ENCODE data around the gene TRIM32. TPM values are rescaled to one million over a fixed set of nuclear protein-coding genes. Genes with fewer than 3 reads are reported as not detected.
A peak's percentile ranks its signal among the peaks of the same experiment; 100 is the strongest.

Gene TRIM32
- total RNA-seq, 1 donor from 2014 or later, result 33.7 TPM

DNA sequence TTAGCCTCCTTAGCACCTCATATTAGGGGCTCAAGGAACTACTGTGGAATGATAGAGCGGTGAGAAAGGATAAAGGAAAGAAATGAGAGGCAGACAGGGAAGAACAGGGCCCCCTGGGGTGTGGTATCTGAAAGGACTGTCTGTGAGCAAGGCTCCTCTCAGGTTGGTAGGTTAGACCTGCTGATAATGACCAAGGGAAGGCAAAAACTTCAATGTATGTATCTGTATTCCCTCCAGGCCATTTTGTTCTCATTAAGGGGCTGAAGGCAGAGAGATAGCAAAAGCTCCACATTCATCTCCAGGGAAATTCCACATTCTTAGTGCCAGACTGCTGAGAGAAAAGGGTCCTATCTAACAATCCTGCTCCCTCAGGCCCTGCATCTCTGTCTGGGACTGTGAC is 28.6 kb downstream of the TRIM32 start:
- H4K20me1 ChIP-seq (ENCODE audit: insufficient read depth, low read length), result no peaks in the 10 kb centered on the region
- no peak overlapping the region for H3K4me2 ChIP-seq (ENCODE audit: low read length)
- Mint-ChIP-seq H3K4me1 (ENCODE audit: low read depth, unreplicated experiment) (no peaks in the 10 kb centered on the region), H3K36me3 (ENCODE audit: low read depth, unreplicated experiment) (no peaks in the 10 kb centered on the region), H3K27me3 (ENCODE audit: low read depth, unreplicated experiment) (no peaks in the 10 kb centered on the region), H3K4me3 (ENCODE audit: unreplicated experiment) (no peak overlapping the region), H3K27ac (ENCODE audit: unreplicated experiment) (no peak overlapping the region), H3K9me3 (ENCODE audit: unreplicated experiment) (peaks cover 4% of the 10 kb centered on the region)
- no peak overlapping the region for H3K4me3 ChIP-seq (ENCODE audit: insufficient read depth, low read depth, low read length)
- no peaks in the 10 kb centered on the region for H3K4me1 ChIP-seq (ENCODE audit: insufficient read depth, low read length)
- no peaks in the 10 kb centered on the region for H3K36me3 ChIP-seq (ENCODE audit: insufficient read depth, low read length)
- no peaks in the 10 kb centered on the region for H3K27me3 ChIP-seq (ENCODE audit: insufficient read depth, low read length)
- no peak for DNase-seq (ENCODE audit: low read depth)
- no peak overlapping the region for H3K27ac ChIP-seq (ENCODE audit: low read depth, low read length)
- H3K9me3 ChIP-seq (ENCODE audit: insufficient read depth, low read depth, low read length), result no peaks in the 10 kb centered on the region
- TF ChIP-seq CTCF (IDR thresholded peaks at IDR 0.05; ENCODE audit: insufficient read depth, low read depth, low read length), result no peak
- TF ChIP-seq EZH2 (IDR thresholded peaks at IDR 0.05; ENCODE audit: insufficient read depth, low read length), result no peak
- no peak overlapping the region for H2AFZ ChIP-seq (ENCODE audit: low read depth, low read length)
- no peaks in the 10 kb centered on the region for H3K79me2 ChIP-seq (ENCODE audit: insufficient read depth, low read length)
- no peak overlapping the region for H3K9ac ChIP-seq (ENCODE audit: low read length)
- FAIRE-seq, result no peak

GRCh38 chr9:116716438-116716837 is 29.3 kb downstream of the TRIM32 start:
- Histone ChIP-seq H3K4me3 (ENCODE audit: insufficient read depth, low read depth, low read length) (no peak overlapping the region), H3K36me3 (ENCODE audit: insufficient read depth, low read length) (no peaks in the 10 kb centered on the region), H3K4me1 (ENCODE audit: insufficient read depth, low read length) (no peaks in the 10 kb centered on the region), H3K27me3 (ENCODE audit: insufficient read depth, low read length) (no peaks in the 10 kb centered on the region), H2AFZ (ENCODE audit: low read depth, low read length) (no peak overlapping the region), H3K79me2 (ENCODE audit: insufficient read depth, low read length) (no peaks in the 10 kb centered on the region), H3K4me2 (ENCODE audit: low read length) (no peak overlapping the region), H3K27ac (ENCODE audit: low read depth, low read length) (no peak overlapping the region), H3K9me3 (ENCODE audit: insufficient read depth, low read depth, low read length) (no peaks in the 10 kb centered on the region), H3K9ac (ENCODE audit: low read length) (no peak overlapping the region), H4K20me1 (ENCODE audit: insufficient read depth, low read length) (no peaks in the 10 kb centered on the region)
- no peak for TF ChIP-seq EZH2 (IDR thresholded peaks at IDR 0.05; ENCODE audit: insufficient read depth, low read length)
- Mint-ChIP-seq H3K27ac (ENCODE audit: unreplicated experiment) (no peak overlapping the region), H3K27me3 (ENCODE audit: low read depth, unreplicated experiment) (no peaks in the 10 kb centered on the region), H3K4me1 (ENCODE audit: low read depth, unreplicated experiment) (no peaks in the 10 kb centered on the region), H3K9me3 (ENCODE audit: unreplicated experiment) (peaks cover 4% of the 10 kb centered on the region), H3K4me3 (ENCODE audit: unreplicated experiment) (no peak overlapping the region), H3K36me3 (ENCODE audit: low read depth, unreplicated experiment) (no peaks in the 10 kb centered on the region)
- no peak for DNase-seq (ENCODE audit: low read depth)
- no peak for FAIRE-seq

DNA sequence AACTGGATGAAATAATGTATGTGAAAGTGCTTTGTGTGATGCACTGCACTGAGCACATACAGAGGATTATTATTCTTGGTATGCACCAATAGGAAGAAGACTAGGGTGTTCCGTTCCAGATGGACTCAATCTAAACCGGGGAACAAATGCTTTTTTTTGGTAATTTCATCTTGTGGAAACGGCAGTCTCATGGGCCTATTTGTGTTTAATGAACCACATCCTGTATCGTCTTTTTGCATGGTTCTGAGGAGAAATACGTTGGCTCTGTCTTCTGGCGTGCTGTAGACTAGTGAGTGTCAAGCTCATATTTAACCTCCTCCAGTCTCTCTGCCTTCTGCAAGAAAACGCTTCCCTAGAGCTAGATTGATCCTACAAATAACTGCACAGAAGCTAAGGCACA is 30.0 kb downstream of the TRIM32 start:
- Histone ChIP-seq H3K36me3 (ENCODE audit: insufficient read depth, low read length) (no peaks in the 10 kb centered on the region), H3K4me1 (ENCODE audit: insufficient read depth, low read length) (no peaks in the 10 kb centered on the region), H3K27me3 (ENCODE audit: insufficient read depth, low read length) (no peaks in the 10 kb centered on the region), H4K20me1 (ENCODE audit: insufficient read depth, low read length) (no peaks in the 10 kb centered on the region), H3K4me3 (ENCODE audit: insufficient read depth, low read depth, low read length) (no peak overlapping the region), H3K27ac (ENCODE audit: low read depth, low read length) (no peak overlapping the region), H3K4me2 (ENCODE audit: low read length) (no peak overlapping the region), H2AFZ (ENCODE audit: low read depth, low read length) (no peak overlapping the region), H3K79me2 (ENCODE audit: insufficient read depth, low read length) (no peaks in the 10 kb centered on the region), H3K9me3 (ENCODE audit: insufficient read depth, low read depth, low read length) (no peaks in the 10 kb centered on the region), H3K9ac (ENCODE audit: low read length) (no peak overlapping the region)
- no peaks in the 10 kb centered on the region for H3K27me3 Mint-ChIP-seq (ENCODE audit: low read depth, unreplicated experiment)
- DNase-seq (ENCODE audit: low read depth) (no peak), FAIRE-seq (peak; percentile 13)
- H3K9me3 Mint-ChIP-seq (ENCODE audit: unreplicated experiment), result peaks cover 4% of the 10 kb centered on the region
- no peaks in the 10 kb centered on the region for H3K36me3 Mint-ChIP-seq (ENCODE audit: low read depth, unreplicated experiment)
- TF ChIP-seq CTCF (IDR thresholded peaks at IDR 0.05; ENCODE audit: insufficient read depth, low read depth, low read length) (no peak), EZH2 (IDR thresholded peaks at IDR 0.05; ENCODE audit: insufficient read depth, low read length) (no peak)
- H3K27ac Mint-ChIP-seq (ENCODE audit: unreplicated experiment), result no peak overlapping the region
- H3K4me1 Mint-ChIP-seq (ENCODE audit: low read depth, unreplicated experiment), result no peaks in the 10 kb centered on the region
- H3K4me3 Mint-ChIP-seq (ENCODE audit: unreplicated experiment), result no peak overlapping the region

Data from astrocyte (in vitro differentiated cells and primary cell).